Mesenchymal stem cell (in vitro differentiated cells and primary cell): ENCODE results near the gene GNG2.

Experiments
- DNase-seq: peaks from one replicate; pipeline ENCODE4 v3.0.0-alpha.2; 2013
- H2AFZ ChIP-seq: one replicate; pipeline ENCODE4 v1.6.1; 2013; ENCODE audit warnings: low read depth, mild to moderate bottlenecking, control low read depth, inconsistent platforms, low read length, moderate library complexity
- H2AK5ac ChIP-seq: 2 replicates; pipeline ENCODE4 v1.6.1; 2013; ENCODE audit warnings: low read length, moderate library complexity, mild to moderate bottlenecking, inconsistent platforms; ENCODE audit not compliant: severe bottlenecking
- H2BK120ac ChIP-seq: one replicate; pipeline ENCODE4 v1.6.1; 2013; ENCODE audit warnings: low read depth, mild to moderate bottlenecking, inconsistent platforms, low read length, moderate library complexity
- H2BK12ac ChIP-seq, 2 experiments: one replicate each; pipeline ENCODE4 v1.6.1; 2013; ENCODE audit warnings: inconsistent platforms in 2 of 2, low read length in 2 of 2, mild to moderate bottlenecking in 2 of 2, moderate library complexity in 2 of 2, control low read depth in 1 of 2
- H2BK15ac ChIP-seq: one replicate; pipeline ENCODE4 v1.6.1; 2013; ENCODE audit warnings: mild to moderate bottlenecking, low read depth, inconsistent platforms; ENCODE audit not compliant: poor library complexity, severe bottlenecking
- H2BK5ac ChIP-seq: 2 replicates; pipeline ENCODE4 v1.6.1; 2013; ENCODE audit warnings: low read depth, mild to moderate bottlenecking, low read length, control low read depth, inconsistent platforms; ENCODE audit not compliant: poor library complexity, severe bottlenecking
- H3K14ac ChIP-seq, 2 experiments: one replicate each; pipeline ENCODE4 v1.6.1; 2013; ENCODE audit warnings: inconsistent platforms in 2 of 2, low read length in 2 of 2, control low read depth in 1 of 2, mild to moderate bottlenecking in 1 of 2, moderate library complexity in 1 of 2
- H3K18ac ChIP-seq, 2 experiments: one replicate each; pipeline ENCODE4 v1.6.1; 2013; ENCODE audit warnings: inconsistent platforms in 2 of 2, low read length in 2 of 2, control low read depth in 1 of 2, low read depth in 1 of 2, mild to moderate bottlenecking in 1 of 2
- H3K23ac ChIP-seq, 2 experiments: one replicate each; pipeline ENCODE4 v1.6.1; 2013; ENCODE audit warnings: inconsistent platforms in 2 of 2, low read length in 2 of 2, mild to moderate bottlenecking in 2 of 2, moderate library complexity in 2 of 2, control low read depth in 1 of 2
- H3K27ac ChIP-seq: 2 replicates; pipeline ENCODE4 v1.5.1; 2013; ENCODE audit warnings: mild to moderate bottlenecking, moderate library complexity, low read length, control low read depth, inconsistent platforms; ENCODE audit not compliant: poor library complexity, severe bottlenecking
- H3K27me3 ChIP-seq, 2 experiments: 2 replicates each; pipeline versions ENCODE4 v1.6.1 to v1.7.0; 2013; ENCODE audit warnings: low read length in 2 of 2, mild to moderate bottlenecking in 2 of 2, moderate library complexity in 2 of 2, control low read depth in 1 of 2, inconsistent platforms in 1 of 2; ENCODE audit not compliant: control insufficient read depth in 1 of 2, insufficient read depth in 1 of 2
- H3K36me3 ChIP-seq, 2 experiments: 2 replicates each; pipeline versions ENCODE4 v1.6.1 to v1.7.0; 2013; ENCODE audit warnings: low read length in 2 of 2, control low read depth in 1 of 2, inconsistent platforms in 1 of 2, low read depth in 1 of 2, mild to moderate bottlenecking in 1 of 2; ENCODE audit not compliant: insufficient read depth in 2 of 2, control insufficient read depth in 1 of 2
- H3K4ac ChIP-seq, 2 experiments: one replicate each; pipeline ENCODE4 v1.6.1; 2013; ENCODE audit warnings: inconsistent platforms in 2 of 2, low read length in 2 of 2, mild to moderate bottlenecking in 2 of 2, moderate library complexity in 2 of 2, control low read depth in 1 of 2, low read depth in 1 of 2
- H3K4me1 ChIP-seq: 2 replicates; pipeline ENCODE4 v1.6.1; 2013; ENCODE audit warnings: low read depth, low read length, control low read depth; ENCODE audit not compliant: control insufficient read depth, insufficient read depth
- H3K4me2 ChIP-seq: 2 replicates; pipeline ENCODE4 v1.6.1; 2013; ENCODE audit warnings: low read length, mild to moderate bottlenecking, inconsistent platforms; ENCODE audit not compliant: poor library complexity, severe bottlenecking
- H3K4me3 ChIP-seq, 2 experiments: 2 replicates each; pipeline versions ENCODE4 v1.5.1 to v1.7.0; 2013; ENCODE audit warnings: low read length in 2 of 2, mild to moderate bottlenecking in 2 of 2, control low read depth in 1 of 2, low read depth in 1 of 2; ENCODE audit not compliant: insufficient read depth in 1 of 2
- H3K79me1 ChIP-seq: replicated peaks from 2 replicates; pipeline ENCODE4 v1.6.1; 2013; ENCODE audit warnings: mild to moderate bottlenecking, control low read depth, low read length, inconsistent platforms; ENCODE audit not compliant: poor library complexity, severe bottlenecking
- H3K9ac ChIP-seq: 2 replicates; pipeline ENCODE4 v1.7.0; 2013; ENCODE audit warnings: mild to moderate bottlenecking, low read length, moderate library complexity
- H3K9me3 ChIP-seq: 2 replicates; pipeline ENCODE4 v1.7.0; 2013; ENCODE audit warnings: mild to moderate bottlenecking, low read length; ENCODE audit not compliant: control insufficient read depth
- H4K8ac ChIP-seq: one replicate; pipeline ENCODE4 v1.6.1; 2013; ENCODE audit warnings: inconsistent platforms, mild to moderate bottlenecking, low read length, moderate library complexity
- H4K91ac ChIP-seq: one replicate; pipeline ENCODE4 v1.6.1; 2013; ENCODE audit warnings: mild to moderate bottlenecking, low read length, inconsistent platforms
- WGBS: methylation state at CpG from one replicate; pipeline ENCODE4 v1.1.7; 2013; ENCODE audit warnings: mixed read lengths; 5-methylcytosine and 5-hydroxymethylcytosine counted together

Gene GNG2

GRCh38 chr14:51879170-51879569, 18.8 kb downstream of the GNG2 start:
- Histone ChIP-seq H3K23ac (no peak overlapping the region), H3K4ac (no peak overlapping the region), H3K14ac (no peak overlapping the region), H2BK12ac (no peak overlapping the region), H3K9me3 (no peaks in the 10 kb centered on the region), H3K36me3 (no peaks in the 10 kb centered on the region), H2AFZ (no peak overlapping the region), H2BK5ac (no peak overlapping the region), H3K27me3 (no peaks in the 10 kb centered on the region), H2BK15ac (no peak overlapping the region), H4K8ac (no peak overlapping the region), H3K4me1 (no peaks in the 10 kb centered on the region), H3K18ac (no peak overlapping the region), H4K91ac (no peak overlapping the region), H2AK5ac (no peak overlapping the region), H3K4me3 (no peak overlapping the region), H3K4me2 (no peak overlapping the region), H3K79me1 (no peaks in the 10 kb centered on the region), H3K9ac (no peak overlapping the region), H2BK120ac (no peak overlapping the region), H3K27ac (no peak overlapping the region)
- no peak for DNase-seq
- WGBS: 100% methylated on average over 1 of the region's 1 CpG

- Histone ChIP-seq H4K8ac (no peak overlapping the region), H2AK5ac (no peak overlapping the region), H3K4me3 (peak overlapping the region in 1 of 2 experiments; percentile 35), H3K9ac (peak overlapping the region; percentile 76), H3K27me3 (no peaks in the 10 kb centered on the region), H3K36me3 (no peaks in the 10 kb centered on the region), H4K91ac (no peak overlapping the region), H3K4me2 (no peak overlapping the region), H3K79me1 (no peaks in the 10 kb centered on the region), H3K14ac (no peak overlapping the region), H2AFZ (no peak overlapping the region), H3K23ac (no peak overlapping the region), H3K27ac (no peak overlapping the region), H2BK12ac (no peak overlapping the region), H3K9me3 (no peaks in the 10 kb centered on the region), H3K4ac (no peak overlapping the region), H2BK120ac (no peak overlapping the region), H2BK15ac (no peak overlapping the region), H3K18ac (no peak overlapping the region), H2BK5ac (no peak overlapping the region), H3K4me1 (peaks cover 4% of the 10 kb centered on the region)
- 85% methylated on average over 6 of the region's 7 CpGs for WGBS
- peak; percentile 69 for DNase-seq
These were observed 20.6 kb downstream of the GNG2 start for GRCh38 chr14:51880835-51881580.

GRCh38 chr14:51881636-51882035, 21.2 kb downstream of the GNG2 start:
- WGBS: no CpG with 5 or more reads among the region's 2 CpGs
- no peak overlapping the region for H2AFZ ChIP-seq

GRCh38 chr14:51883232-51883631, 22.8 kb downstream of the GNG2 start:
- H3K27ac ChIP-seq: no peak overlapping the region
- no peak overlapping the region for H2BK120ac ChIP-seq
- H2BK12ac ChIP-seq: no peak overlapping the region
- no peaks in the 10 kb centered on the region for H3K79me1 ChIP-seq
- no peaks in the 10 kb centered on the region for H3K9me3 ChIP-seq
- DNase-seq: no peak
- H3K14ac ChIP-seq: no peak overlapping the region
- no peaks in the 10 kb centered on the region for H3K36me3 ChIP-seq
- H3K4me3 ChIP-seq: no peak overlapping the region
- H3K18ac ChIP-seq: no peak overlapping the region
- H4K91ac ChIP-seq: no peak overlapping the region
- H2AFZ ChIP-seq: no peak overlapping the region
- H2BK15ac ChIP-seq: no peak overlapping the region
- no peak overlapping the region for H2BK5ac ChIP-seq
- H2AK5ac ChIP-seq: no peak overlapping the region
- no peak overlapping the region for H3K4ac ChIP-seq
- no peak overlapping the region for H4K8ac ChIP-seq
- H3K4me1 ChIP-seq: peaks cover 4% of the 10 kb centered on the region
- WGBS: 94% methylated on average over 2 of the region's 2 CpGs
- no peaks in the 10 kb centered on the region for H3K27me3 ChIP-seq
- H3K4me2 ChIP-seq: no peak overlapping the region
- H3K23ac ChIP-seq: no peak overlapping the region
- no peak overlapping the region for H3K9ac ChIP-seq

More at GRCh38 chr14:51881636-51882035, 21.2 kb downstream of the GNG2 start:
- Histone ChIP-seq H3K9ac (peak overlapping the region; percentile 76), H3K4me3 (peak overlapping the region in 1 of 2 experiments; percentile 35), H2AK5ac (no peak overlapping the region), H3K4me1 (peaks cover 4% of the 10 kb centered on the region), H3K4ac (no peak overlapping the region), H3K27me3 (no peaks in the 10 kb centered on the region), H3K36me3 (no peaks in the 10 kb centered on the region), H4K91ac (no peak overlapping the region), H3K4me2 (no peak overlapping the region), H2BK5ac (no peak overlapping the region), H2BK15ac (no peak overlapping the region), H3K14ac (no peak overlapping the region), H3K27ac (no peak overlapping the region), H3K23ac (no peak overlapping the region), H4K8ac (no peak overlapping the region), H3K9me3 (no peaks in the 10 kb centered on the region), H2BK12ac (no peak overlapping the region), H2BK120ac (no peak overlapping the region), H3K18ac (no peak overlapping the region), H3K79me1 (no peaks in the 10 kb centered on the region)
- DNase-seq: no peak
